Stimulated activated naive CD8-positive, alpha-beta T cell treated with anti-CD3 and anti-CD28 coated beads, Interleukin-15, Interleukin-2, amounts not matched to agents 100 ng/mL and 50 ng/mL, for 24 hours (primary cell): ENCODE data around the gene ERCC8.

ENCODE experiments used
- H3K27ac Mint-ChIP-seq: one replicate; pipeline ENCODE4 v1.8.0; 2021; ENCODE audit warnings: mild to moderate bottlenecking, mixed read lengths
- H3K27me3 Mint-ChIP-seq: one replicate; pipeline ENCODE4 v1.8.0; 2021; ENCODE audit warnings: mixed read lengths
- H3K36me3 Mint-ChIP-seq: one replicate; pipeline ENCODE4 v1.8.0; 2021; ENCODE audit warnings: low read depth, mixed read lengths
- H3K4me1 Mint-ChIP-seq: one replicate; pipeline ENCODE4 v1.8.0; 2021; ENCODE audit warnings: low read depth, mixed read lengths
- H3K4me3 Mint-ChIP-seq: one replicate; pipeline ENCODE4 v1.8.0; 2021; ENCODE audit warnings: mild to moderate bottlenecking, mixed read lengths
- H3K9me3 Mint-ChIP-seq: one replicate; pipeline ENCODE4 v1.8.0; 2021; ENCODE audit warnings: mixed read lengths

The ERCC8 gene

GRCh38 chr5:60835554-60835953, 109.3 kb downstream of the ERCC8 start:
- Mint-ChIP-seq H3K36me3 (no peaks in the 10 kb centered on the region), H3K27me3 (peaks cover 11% of the 10 kb centered on the region), H3K27ac (no peak overlapping the region), H3K4me1 (no peaks in the 10 kb centered on the region), H3K9me3 (no peaks in the 10 kb centered on the region), H3K4me3 (no peak overlapping the region)

DNA sequence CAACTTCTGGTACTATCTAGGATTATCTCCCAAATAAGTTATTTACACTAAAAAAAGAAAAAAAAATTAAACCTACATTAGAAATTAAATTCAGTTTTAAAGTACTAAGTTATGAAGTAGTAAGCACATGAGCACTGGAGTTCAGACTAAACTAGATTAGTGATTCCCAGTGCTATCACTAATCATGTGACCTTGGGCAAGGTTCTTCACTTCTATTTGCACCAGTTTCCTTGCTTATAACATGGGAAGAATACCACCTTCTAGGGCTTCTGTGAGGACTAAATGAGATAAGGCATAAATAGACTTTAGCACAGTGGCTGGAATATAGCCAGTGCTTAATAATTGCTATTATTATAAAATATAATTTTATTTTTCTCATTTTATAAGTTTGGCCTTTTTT, 111.3 kb downstream of the ERCC8 start:
- Mint-ChIP-seq H3K27ac (no peak overlapping the region), H3K27me3 (no peaks in the 10 kb centered on the region), H3K4me3 (no peak overlapping the region), H3K9me3 (no peaks in the 10 kb centered on the region), H3K4me1 (no peaks in the 10 kb centered on the region), H3K36me3 (no peaks in the 10 kb centered on the region)

- no peaks in the 10 kb centered on the region for H3K36me3 Mint-ChIP-seq
- no peaks in the 10 kb centered on the region for H3K4me1 Mint-ChIP-seq
- no peaks in the 10 kb centered on the region for H3K27me3 Mint-ChIP-seq
- no peak overlapping the region for H3K4me3 Mint-ChIP-seq
- no peak overlapping the region for H3K27ac Mint-ChIP-seq
- H3K9me3 Mint-ChIP-seq = no peaks in the 10 kb centered on the region
Measured at GRCh38 chr5:60830581-60831127, 114.2 kb downstream of the ERCC8 start.

DNA sequence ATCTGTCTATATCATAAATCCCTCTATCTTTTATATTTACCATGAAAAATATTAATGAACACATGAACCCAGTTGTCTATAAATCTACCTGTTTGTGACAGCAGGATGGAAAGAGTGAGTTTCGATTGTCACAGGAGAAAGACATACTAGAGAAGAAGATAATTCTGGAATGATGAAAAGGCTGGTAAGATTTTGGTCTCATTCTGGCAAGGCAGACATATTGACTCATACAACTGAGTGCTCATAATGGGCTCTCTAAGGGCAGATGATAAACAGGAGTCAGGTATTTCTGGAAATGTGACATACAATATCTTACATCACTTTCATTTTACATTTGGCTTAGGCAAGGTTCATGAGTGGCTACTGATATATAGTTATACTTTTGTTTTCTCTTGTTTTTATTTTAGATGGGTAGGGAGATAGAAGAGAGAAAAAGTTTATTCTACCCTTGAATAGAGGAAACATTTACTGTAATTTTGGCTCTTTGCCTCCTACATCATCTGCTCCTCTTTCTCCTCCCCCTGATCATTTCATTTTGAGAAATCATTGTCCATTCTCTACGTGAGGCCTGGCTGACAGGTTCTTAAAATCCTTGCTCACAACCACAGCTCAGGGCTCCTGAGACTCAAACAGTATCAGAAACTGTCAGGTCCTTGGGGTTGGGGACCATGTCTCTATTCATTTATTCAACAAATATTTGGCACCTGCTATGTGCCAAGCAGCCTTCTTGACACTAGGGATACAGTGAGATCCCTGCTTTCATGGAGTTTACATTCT, 115.2 kb downstream of the ERCC8 start:
- Mint-ChIP-seq H3K27ac (no peak overlapping the region), H3K36me3 (no peaks in the 10 kb centered on the region), H3K4me3 (no peak overlapping the region), H3K27me3 (no peaks in the 10 kb centered on the region), H3K9me3 (no peaks in the 10 kb centered on the region), H3K4me1 (no peaks in the 10 kb centered on the region)

GRCh38 chr5:60827201-60827600, 117.7 kb downstream of the ERCC8 start:
- H3K27ac Mint-ChIP-seq = no peak overlapping the region

GRCh38 chr5:60826653-60827052, 118.2 kb downstream of the ERCC8 start:
- Mint-ChIP-seq H3K9me3 (no peaks in the 10 kb centered on the region), H3K4me1 (no peaks in the 10 kb centered on the region)

More at GRCh38 chr5:60827201-60827600, 117.7 kb downstream of the ERCC8 start:
- H3K9me3 Mint-ChIP-seq = no peaks in the 10 kb centered on the region
- H3K27me3 Mint-ChIP-seq = no peaks in the 10 kb centered on the region
- H3K4me3 Mint-ChIP-seq = no peak overlapping the region
- H3K36me3 Mint-ChIP-seq = no peaks in the 10 kb centered on the region
- no peaks in the 10 kb centered on the region for H3K4me1 Mint-ChIP-seq

More at GRCh38 chr5:60826653-60827052, 118.2 kb downstream of the ERCC8 start:
- H3K4me3 Mint-ChIP-seq = no peak overlapping the region
- no peaks in the 10 kb centered on the region for H3K36me3 Mint-ChIP-seq
- H3K27ac Mint-ChIP-seq = no peak overlapping the region
- H3K27me3 Mint-ChIP-seq = no peaks in the 10 kb centered on the region
